GM23338 (cell line): Measurements from ENCODE around the gene PERCC1.

ENCODE experiments used
- CTCF ChIP-seq, 2 experiments: fragments of 200-600 bp in 1 of 2; sonication (generic) in 1 of 2; conservative IDR thresholded peaks; 2 replicates each; pipeline versions ENCODE4 v1.5.1 to v1.6.1; 2016 to 2017; ENCODE audit warnings: antibody characterized with exemption in 2 of 2, low read depth in 2 of 2, mild to moderate bottlenecking in 2 of 2, moderate library complexity in 1 of 2
- EZH2 ChIP-seq: fragments of 200-600 bp; sonication (generic); IDR thresholded peaks from one replicate; pipeline ENCODE4 v1.8.0; 2017; ENCODE audit warnings: antibody characterized with exemption, mild to moderate bottlenecking, low read depth; ENCODE audit not compliant: unreplicated experiment
- EZH2phosphoT487 ChIP-seq: fragments of 200-600 bp; sonication (generic); IDR thresholded peaks from one replicate; pipeline ENCODE4 v1.8.1; 2018; ENCODE audit warnings: antibody characterized with exemption; ENCODE audit not compliant: unreplicated experiment
- POLR2AphosphoS5 ChIP-seq: IDR thresholded peaks from 2 replicates; pipeline ENCODE4 v1.6.1; 2016; ENCODE audit warnings: antibody characterized with exemption, low read depth
- STAT1 ChIP-seq: IDR thresholded peaks from one replicate; pipeline ENCODE4 v1.6.1; 2016; ENCODE audit warnings: antibody characterized with exemption; ENCODE audit not compliant: unreplicated experiment

GRCh38 chr16:1412847-1413246 is 18.0 kb upstream of the PERCC1 start:
- TF ChIP-seq EZH2 (no peak), CTCF (conservative IDR thresholded peaks at IDR 0.05; ENCODE audit: low read depth in 2 of 2) (no peak), POLR2AphosphoS5 (no peak), STAT1 (no peak), EZH2phosphoT487 (no peak)
